HG03039 (cell line): ENCODE measurements around the gene FOCAD.
"Not testable (repeated sequence)": the region's sequence is repeated elsewhere in the genome, so short reads cannot be mapped to it uniquely, and the experiment has no call there.

ENCODE experiments used
- ATAC-seq: cut with Tn5 transposase; IDR thresholded peaks from one replicate; pipeline ENCODE4 v1.9.1; 2021; ENCODE audit warnings: mild to moderate bottlenecking, moderate library complexity; ENCODE audit not compliant: unreplicated experiment

Gene FOCAD

GRCh38 chr9:20671635-20672034, 12.4 kb upstream of the FOCAD start:
- ATAC-seq = no peak

GRCh38 chr9:20673537-20673936, 10.5 kb upstream of the FOCAD start:
- ATAC-seq = not testable (repeated sequence)

GRCh38 chr9:20681467-20681866, 2.6 kb upstream of the FOCAD start:
- no peak for ATAC-seq

GRCh38 chr9:20683351-20684034, 566 bp upstream of the FOCAD start:
- no peak for ATAC-seq

DNA sequence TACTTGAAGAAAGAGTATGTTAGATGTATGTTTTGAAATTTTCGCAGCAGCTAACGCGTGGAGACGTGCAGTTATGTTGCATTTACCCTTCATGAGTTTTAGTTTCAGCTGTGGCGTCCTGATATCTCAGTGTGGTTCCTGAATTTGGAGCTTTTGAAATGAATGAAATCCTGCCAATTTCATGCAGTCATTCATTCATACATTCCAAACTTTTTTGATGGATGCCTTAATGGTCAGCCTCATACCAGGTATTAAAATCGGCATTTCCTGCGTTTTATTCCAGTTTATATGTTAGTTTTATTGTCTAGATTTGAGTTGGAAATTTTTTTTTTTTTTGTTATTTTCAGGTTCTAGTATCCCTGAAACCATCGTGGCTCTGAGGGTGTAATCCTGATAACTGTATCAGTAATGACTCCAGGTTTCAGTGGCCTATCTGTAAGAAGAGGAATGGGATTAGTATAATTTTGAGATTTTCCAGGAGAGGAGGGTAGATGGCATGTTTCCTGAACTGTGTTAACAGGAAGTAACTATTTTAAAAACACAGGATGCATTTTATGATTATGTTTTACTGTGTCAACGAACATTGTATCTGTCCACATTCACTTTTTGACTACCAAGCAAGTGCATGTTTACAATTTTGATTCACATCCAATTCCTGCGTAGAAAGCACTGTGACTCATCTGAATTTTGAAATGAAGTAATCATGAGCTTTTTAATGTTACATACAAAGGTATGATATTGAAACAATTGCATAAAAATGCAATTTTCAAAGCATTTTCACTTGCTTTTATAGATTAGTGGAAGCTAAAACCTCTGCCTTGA, 1.0 kb downstream of the FOCAD start:
- ATAC-seq = no peak

DNA sequence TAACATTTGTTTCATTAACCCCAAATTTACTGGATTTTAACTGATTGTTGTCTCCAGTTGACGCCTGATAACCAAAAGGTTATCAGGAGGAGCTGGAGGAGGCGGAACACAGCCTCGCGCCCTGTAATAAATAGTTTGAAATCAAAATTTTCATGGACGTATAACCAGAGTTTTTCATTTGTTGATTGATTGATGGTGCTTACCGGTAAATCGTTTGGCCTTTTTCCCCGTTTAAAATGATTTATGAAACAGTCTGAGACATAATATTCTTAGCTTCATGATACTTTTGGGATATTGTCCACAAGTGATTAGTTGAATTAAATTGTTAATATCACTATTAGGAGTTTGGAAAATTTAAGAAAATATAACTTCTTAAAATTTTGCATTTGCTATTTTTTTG, 1.7 kb downstream of the FOCAD start:
- no peak for ATAC-seq

GRCh38 chr9:20689833-20690232, 5.8 kb downstream of the FOCAD start:
- ATAC-seq = no peak

- ATAC-seq = no peak
Observed at GRCh38 chr9:20692554-20692953, 8.5 kb downstream of the FOCAD start.

- no peak for ATAC-seq
Observed at GRCh38 chr9:20693068-20693467, 9.0 kb downstream of the FOCAD start.

DNA sequence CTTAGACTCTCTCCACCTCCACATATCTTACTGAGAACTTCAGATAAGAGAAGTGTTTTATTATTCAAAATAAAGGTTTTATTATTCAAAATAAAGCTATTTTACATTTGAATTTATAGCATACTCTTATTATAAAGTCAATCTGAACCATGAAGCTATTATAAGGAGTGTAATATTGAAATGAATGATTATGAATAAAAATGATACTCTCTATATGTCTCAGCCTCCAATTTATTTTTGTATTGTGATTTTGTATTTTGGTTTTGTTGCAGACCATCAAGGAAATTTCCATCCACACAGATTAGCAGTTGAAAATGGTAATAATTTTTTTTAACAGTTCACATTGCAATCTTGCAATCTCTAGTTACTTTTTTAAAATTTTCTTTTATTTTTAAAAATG, 10.2 kb downstream of the FOCAD start:
- no peak for ATAC-seq

- ATAC-seq = no peak
Observed at GRCh38 chr9:20697021-20697719, 13.1 kb downstream of the FOCAD start.

DNA sequence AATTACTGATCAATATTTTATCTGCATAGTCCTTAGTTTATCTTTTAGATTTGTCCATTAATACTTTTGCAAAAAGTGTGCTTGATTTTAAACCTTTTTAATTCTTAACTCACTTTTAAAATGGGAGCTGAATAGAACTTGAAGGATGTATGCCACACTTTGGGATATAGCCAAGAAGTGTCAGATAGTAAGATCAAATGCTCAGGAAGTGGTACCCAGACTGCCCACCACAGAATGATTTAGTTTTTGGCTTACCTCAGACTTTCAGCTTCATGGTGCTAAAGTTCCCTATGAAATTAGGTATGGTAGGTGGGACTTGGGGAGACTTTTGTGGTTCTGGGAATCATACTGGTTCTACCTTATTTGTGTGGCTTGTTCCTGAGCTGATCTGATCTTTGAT, 14.7 kb downstream of the FOCAD start:
- ATAC-seq = no peak

DNA sequence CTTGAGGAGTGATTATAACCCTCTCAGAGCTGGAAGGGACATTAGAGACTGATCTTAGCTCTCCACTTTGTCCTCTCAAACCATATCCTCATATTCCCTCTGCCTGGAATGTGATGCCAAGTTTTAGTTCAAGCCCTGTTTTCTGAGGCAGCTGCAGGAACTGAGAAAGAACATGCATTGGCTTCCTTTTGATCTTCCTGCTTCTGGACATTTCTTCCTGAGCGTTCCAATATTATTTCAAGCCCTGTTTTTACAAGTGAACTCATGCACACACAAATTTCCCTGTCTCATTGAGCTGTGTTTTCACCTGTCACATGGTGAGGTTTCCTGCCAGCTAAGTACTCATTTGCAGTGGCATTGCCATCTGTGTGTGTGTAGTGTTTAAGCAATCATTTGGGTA, 17.0 kb downstream of the FOCAD start:
- ATAC-seq = no peak

GRCh38 chr9:20702570-20702969, 18.5 kb downstream of the FOCAD start:
- ATAC-seq = no peak

GRCh38 chr9:20703146-20703545, 19.1 kb downstream of the FOCAD start:
- no peak for ATAC-seq

- ATAC-seq = no peak
Observed at GRCh38 chr9:20707708-20708107, 23.6 kb downstream of the FOCAD start.

DNA sequence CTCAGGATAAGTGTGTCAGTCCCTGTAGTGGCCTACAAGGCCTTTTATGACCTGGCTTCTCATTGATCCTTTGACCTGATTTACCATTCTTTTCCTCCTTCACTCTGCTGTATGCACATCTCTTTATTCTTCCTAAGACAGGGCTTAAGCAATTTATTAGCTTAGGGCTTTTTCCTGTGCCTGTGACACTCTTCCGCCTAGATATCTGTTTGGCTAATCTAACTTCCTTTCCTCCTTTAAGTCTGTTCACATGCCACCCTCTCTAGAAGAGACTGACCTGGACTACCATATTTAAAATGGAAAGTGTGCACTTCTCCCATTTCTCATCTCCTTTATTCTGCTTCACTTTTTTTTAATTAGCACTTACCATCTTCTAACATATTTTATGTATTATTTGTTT, 29.1 kb downstream of the FOCAD start:
- no peak for ATAC-seq

DNA sequence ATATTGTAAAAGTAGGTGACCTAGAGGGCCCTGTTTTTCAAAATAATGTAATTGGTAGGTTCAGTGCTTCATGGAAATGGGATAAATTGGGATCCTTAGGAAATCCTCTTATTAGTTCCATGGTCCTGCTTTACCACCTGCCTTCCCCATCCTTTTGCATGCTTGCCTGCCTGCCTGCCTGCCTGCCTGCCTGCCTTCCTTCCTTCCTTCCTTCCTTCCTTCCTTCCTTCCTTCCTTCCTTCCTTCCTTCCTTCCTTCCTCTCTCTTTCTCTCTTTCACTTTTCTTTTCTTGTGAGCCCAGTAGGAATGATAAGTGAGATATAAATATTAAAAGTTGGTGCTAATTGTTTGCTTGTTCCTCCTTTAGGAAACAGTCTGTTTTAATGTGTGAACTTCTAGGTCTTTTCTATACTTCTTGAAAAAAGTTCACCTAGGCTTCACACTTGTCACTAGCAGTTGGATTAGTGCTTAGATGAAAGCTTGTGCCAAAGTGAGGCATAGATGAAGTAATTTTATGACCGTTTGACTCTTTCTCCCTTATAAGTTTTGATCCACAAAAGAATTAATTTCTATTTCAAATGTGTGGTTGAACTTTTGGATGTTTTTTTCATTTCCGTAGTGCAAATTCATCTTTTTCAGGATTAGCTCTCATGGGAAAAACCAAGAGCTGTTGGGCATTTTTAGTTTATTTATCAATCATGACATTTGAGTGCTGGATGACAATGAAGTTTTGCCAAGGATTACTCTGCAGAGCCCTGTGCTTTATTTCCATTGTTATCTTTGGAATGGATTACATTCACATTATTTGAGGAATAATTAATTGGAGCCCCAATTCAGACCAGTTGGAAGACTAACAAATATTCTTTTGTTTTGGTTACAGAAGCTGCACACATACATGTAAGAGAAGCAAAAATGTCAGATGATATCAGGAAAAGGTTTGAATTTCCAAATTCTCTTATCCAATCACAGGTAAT, 30.7 kb downstream of the FOCAD start:
- ATAC-seq = no peak

GRCh38 chr9:20722221-20722620, 38.2 kb downstream of the FOCAD start:
- no peak for ATAC-seq

DNA sequence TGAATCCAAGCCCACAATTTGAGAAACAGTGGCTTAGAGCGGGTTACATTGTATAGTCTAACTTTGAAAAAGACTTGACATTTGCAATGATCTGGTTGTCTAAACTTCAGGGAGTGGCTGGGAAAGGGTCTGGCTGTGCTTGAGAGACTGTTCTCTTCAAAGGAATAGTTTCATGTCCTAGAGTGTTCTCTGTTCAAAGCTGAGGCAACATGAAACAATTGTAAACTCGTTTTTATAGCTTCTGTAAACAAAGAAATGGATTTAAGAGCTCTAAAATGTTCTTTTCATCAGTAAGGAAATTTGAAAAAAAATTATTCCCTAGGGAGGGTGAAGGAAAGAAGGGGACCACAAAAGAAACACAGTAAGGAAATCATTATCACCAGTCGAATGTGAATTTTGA, 41.6 kb downstream of the FOCAD start:
- no peak for ATAC-seq

- no peak for ATAC-seq
Observed at GRCh38 chr9:20726144-20726543, 42.1 kb downstream of the FOCAD start.
